Epithelial cell of proximal tubule (primary cell): ENCODE results near the gene MRPS17. TPM values are rescaled to one million over a fixed set of nuclear protein-coding genes. Genes with fewer than 3 reads are reported as not detected.

Experiments used
- DNase-seq: peaks from one replicate; pipeline ENCODE4 v3.0.0-alpha.2; 2011; ENCODE audit warnings: low read depth
- H3K4me3 ChIP-seq: 2 replicates; pipeline ENCODE4 v1.5.1; 2011; ENCODE audit warnings: low read depth, mild to moderate bottlenecking, low read length
- total RNA-seq: library from RNA; depleted of rRNA; stranded (reverse); fragments of >200 nt; gene quantifications from 2 replicates; pipeline ENCODE4 v1.2.3, GENCODE V29; 2015
- TF ChIP-seq, protein P1 (sequence below): conservative IDR thresholded peaks from 2 replicates; pipeline ENCODE4 v1.5.1; 2012; ENCODE audit warnings: low read depth, mild to moderate bottlenecking, low read length

Gene MRPS17
- total RNA-seq, 1 donor from 2014 or later, result 11.5 TPM

DNA sequence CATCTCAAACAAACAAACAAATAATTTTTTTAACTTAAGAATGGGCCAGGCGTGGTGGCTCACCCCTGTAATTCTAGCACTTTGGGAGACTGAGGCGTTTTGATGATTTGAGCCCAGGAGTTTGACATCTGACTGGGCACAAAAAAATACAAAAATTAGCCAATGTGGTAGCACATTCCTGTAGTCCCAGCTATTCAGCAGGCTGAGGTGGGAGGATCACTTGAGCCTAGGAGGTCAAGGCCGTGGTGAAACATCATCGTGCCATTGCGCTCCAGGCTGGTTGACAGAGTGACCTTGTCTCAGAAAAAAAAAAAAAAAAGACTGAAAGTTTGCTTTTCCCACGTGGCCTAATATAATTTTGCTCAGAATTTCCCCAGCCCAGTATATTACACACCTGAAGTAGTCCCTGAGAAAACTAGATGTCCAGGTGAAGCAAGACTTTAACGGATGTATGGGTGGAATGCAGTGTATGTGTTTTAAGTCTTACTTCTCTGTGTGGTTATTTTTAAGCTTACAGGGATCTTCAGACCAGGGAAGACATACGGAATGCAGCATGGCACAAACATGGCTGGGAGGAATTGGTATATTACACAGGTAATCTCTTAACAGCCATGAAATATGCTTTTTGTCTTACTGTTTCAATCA lies 45.3 kb downstream of the MRPS17 start:
- no peak for DNase-seq
- no peak overlapping the region for H3K4me3 ChIP-seq
- TF ChIP-seq, protein P1, sequence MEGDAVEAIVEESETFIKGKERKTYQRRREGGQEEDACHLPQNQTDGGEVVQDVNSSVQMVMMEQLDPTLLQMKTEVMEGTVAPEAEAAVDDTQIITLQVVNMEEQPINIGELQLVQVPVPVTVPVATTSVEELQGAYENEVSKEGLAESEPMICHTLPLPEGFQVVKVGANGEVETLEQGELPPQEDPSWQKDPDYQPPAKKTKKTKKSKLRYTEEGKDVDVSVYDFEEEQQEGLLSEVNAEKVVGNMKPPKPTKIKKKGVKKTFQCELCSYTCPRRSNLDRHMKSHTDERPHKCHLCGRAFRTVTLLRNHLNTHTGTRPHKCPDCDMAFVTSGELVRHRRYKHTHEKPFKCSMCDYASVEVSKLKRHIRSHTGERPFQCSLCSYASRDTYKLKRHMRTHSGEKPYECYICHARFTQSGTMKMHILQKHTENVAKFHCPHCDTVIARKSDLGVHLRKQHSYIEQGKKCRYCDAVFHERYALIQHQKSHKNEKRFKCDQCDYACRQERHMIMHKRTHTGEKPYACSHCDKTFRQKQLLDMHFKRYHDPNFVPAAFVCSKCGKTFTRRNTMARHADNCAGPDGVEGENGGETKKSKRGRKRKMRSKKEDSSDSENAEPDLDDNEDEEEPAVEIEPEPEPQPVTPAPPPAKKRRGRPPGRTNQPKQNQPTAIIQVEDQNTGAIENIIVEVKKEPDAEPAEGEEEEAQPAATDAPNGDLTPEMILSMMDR, result no peak

DNA sequence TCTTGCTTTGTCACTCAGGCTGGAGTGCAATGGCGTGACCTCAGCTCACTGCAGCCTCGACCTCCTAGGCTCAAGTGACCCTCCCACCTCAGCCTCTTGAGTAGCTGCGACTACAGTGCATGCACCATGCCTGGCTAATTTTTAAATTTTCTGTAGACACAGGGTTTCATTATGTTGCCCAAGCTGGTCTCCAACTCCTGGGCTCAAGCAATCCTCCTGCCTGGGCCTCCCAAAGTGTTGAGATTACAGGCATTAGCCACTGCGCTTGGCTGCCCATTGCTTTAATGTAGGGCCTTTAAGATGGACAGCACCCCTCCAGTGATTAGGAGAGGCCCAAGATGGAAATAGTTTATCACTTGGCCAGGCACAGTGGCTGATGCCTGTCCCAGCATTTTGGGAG lies 52.1 kb downstream of the MRPS17 start:
- TF ChIP-seq, protein P1, result no peak
- no peak for DNase-seq
- H3K4me3 ChIP-seq, result no peak overlapping the region

Other genes with a start within 250 kb of the MRPS17 start
- gene SEPTIN14, start 89.1 kb upstream of the MRPS17 start, total RNA-seq, result not detected in 2 replicates
- 2.4 and 2.6 TPM in 2 replicates for gene ZNF713, start 64.4 kb upstream of the MRPS17 start, total RNA-seq
- gene NIPSNAP2, start 12.7 kb downstream of the MRPS17 start, total RNA-seq, result 74.2 and 98.4 TPM in 2 replicates
- 38.6 and 55.2 TPM in 2 replicates for gene PSPH, start 99.6 kb downstream of the MRPS17 start, total RNA-seq
- 272 and 308 TPM in 2 replicates for gene CCT6A, start 99.9 kb downstream of the MRPS17 start, total RNA-seq
- 72.1 and 102 TPM in 2 replicates for gene SUMF2, start 112.4 kb downstream of the MRPS17 start, total RNA-seq
- gene PHKG1, start 141.1 kb downstream of the MRPS17 start, total RNA-seq, result 0.22 TPM in 1 of 2 replicates, not detected in the other
- 664 and 882 TPM in 2 replicates for gene CHCHD2, start 154.6 kb downstream of the MRPS17 start, total RNA-seq
- gene NUPR2, start 164.5 kb downstream of the MRPS17 start, total RNA-seq, result 0.65 and 3.1 TPM in 2 replicates